ENCODE data around the gene SEPSECS. TPM values are rescaled to one million over a fixed set of nuclear protein-coding genes. Genes with fewer than 3 reads are reported as not detected.

SEPSECS gene
- total RNA-seq, 2 experiments from 2014 or later = 18.5 to 18.7 TPM

DNA sequence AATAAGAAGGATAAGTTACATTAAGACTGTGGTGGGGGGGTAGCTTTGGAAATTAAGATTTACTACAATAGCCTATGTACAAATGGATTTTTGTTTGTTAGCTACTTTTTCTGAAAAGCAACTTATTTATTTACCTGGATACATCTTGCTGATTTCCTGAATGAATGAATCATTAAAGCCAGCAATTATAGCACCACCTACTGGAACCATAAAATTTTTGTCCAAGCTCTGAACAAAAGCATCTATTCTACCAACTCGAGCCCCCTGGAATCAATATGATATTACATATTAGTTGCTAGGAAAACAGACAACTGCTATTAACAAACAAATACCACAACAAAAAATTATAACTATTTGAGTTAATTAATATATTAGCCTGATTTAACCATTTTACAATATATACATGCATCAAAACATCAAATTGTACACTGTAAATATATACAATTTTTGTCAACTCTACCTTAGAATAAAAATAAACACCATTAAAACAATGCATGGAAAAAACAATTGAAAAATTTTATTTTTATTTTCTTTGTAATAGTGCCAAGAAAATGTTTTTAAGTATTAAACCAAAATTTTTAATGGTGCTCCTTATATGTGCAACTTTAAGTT, 15.3 kb downstream of the SEPSECS start:
- DNase-seq = peak in 3 of 14 experiments; percentile 19 to 35 (median 19)
- intact Hi-C loops (cut with DNase I, micrococcal nuclease) = loop anchor here (2.0 to 10.0 kb wide), 2 partner anchors 160 to 164 kb away; no protein-coding TSS in a partner anchor
- no peaks in the 10 kb centered on the region for H3K4me1 Mint-ChIP-seq (ENCODE audit: low read depth)

DNA sequence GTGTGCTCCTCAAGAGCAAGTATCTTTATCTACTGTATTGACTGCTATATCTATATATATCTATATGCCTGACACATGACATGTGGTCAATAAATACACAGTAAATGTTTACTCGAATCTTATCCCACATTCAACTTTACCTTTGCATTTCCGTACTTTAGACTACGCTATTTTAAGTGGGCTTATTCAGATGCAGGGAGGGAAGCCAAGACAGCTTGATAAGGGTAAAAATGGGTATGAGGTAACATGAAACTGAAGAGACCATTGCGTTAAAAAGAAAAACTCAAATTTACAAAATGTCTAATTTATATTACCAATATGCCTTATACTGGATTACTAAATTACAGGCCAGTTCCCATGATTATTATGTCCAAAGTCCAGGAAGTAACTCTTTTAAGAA, 17.8 kb downstream of the SEPSECS start:
- Mint-ChIP-seq H3K27ac (no peak overlapping the region), H3K9me3 (no peaks in the 10 kb centered on the region), H3K36me3 (ENCODE audit: low read depth) (peaks cover 76% of the 10 kb centered on the region), H3K4me3 (no peak overlapping the region), H3K27me3 (no peaks in the 10 kb centered on the region), H3K4me1 (ENCODE audit: low read depth) (no peaks in the 10 kb centered on the region)
- Histone ChIP-seq H3K9me3 (ENCODE audit: control insufficient read depth in 1 of 2, insufficient read depth in 1 of 2, low read length in 2 of 2) (no peaks in the 10 kb centered on the region), H3K4me3 (ENCODE audit: low read length) (no peak overlapping the region), H3K27me3 (ENCODE audit: control insufficient read depth in 1 of 2, insufficient read depth in 2 of 2, low read length in 2 of 2) (no peaks in the 10 kb centered on the region), H3K4me1 (ENCODE audit: insufficient read depth, low read length) (no peaks in the 10 kb centered on the region), H3K36me3 (ENCODE audit: insufficient read depth, low read length) (peaks cover 8% of the 10 kb centered on the region), H3K27ac (ENCODE audit: low read depth in 1 of 2, low read length in 2 of 2) (no peak overlapping the region)
- DNase-seq (no peak), ATAC-seq (ENCODE audit: poor library complexity) (no peak)
- ChIA-PET POLR2A (no interaction called here), CTCF (no interaction called here)
- TF ChIP-seq, protein P1, sequence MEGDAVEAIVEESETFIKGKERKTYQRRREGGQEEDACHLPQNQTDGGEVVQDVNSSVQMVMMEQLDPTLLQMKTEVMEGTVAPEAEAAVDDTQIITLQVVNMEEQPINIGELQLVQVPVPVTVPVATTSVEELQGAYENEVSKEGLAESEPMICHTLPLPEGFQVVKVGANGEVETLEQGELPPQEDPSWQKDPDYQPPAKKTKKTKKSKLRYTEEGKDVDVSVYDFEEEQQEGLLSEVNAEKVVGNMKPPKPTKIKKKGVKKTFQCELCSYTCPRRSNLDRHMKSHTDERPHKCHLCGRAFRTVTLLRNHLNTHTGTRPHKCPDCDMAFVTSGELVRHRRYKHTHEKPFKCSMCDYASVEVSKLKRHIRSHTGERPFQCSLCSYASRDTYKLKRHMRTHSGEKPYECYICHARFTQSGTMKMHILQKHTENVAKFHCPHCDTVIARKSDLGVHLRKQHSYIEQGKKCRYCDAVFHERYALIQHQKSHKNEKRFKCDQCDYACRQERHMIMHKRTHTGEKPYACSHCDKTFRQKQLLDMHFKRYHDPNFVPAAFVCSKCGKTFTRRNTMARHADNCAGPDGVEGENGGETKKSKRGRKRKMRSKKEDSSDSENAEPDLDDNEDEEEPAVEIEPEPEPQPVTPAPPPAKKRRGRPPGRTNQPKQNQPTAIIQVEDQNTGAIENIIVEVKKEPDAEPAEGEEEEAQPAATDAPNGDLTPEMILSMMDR (IDR thresholded peaks at IDR 0.05) = no peak
- intact Hi-C loops (cut with DNase I, micrococcal nuclease) = loop anchor here in 1 of 2 experiments (10.0 kb wide), 1 partner anchor 158 kb away; no protein-coding TSS in a partner anchor

More for the DNA sequence above, 15.3 kb downstream of the SEPSECS start:
- Mint-ChIP-seq H3K27ac (no peak overlapping the region), H3K9me3 (no peaks in the 10 kb centered on the region), H3K4me3 (no peak overlapping the region), H3K36me3 (ENCODE audit: low read depth) (peaks cover 63% of the 10 kb centered on the region), H3K27me3 (no peaks in the 10 kb centered on the region)
- H3K27ac ChIP-seq (ENCODE audit: low read depth in 1 of 2, low read length in 2 of 2) = no peak overlapping the region
- ChIA-PET CTCF (interaction anchor here (0.7 to 1.2 kb wide), 4 partner anchors 15 to 186 kb away, joined by 3 to 4 read pairs (median 3); partner anchors contain the start of genes SEPSECS and ZCCHC4), POLR2A (interaction anchor here (1.1 to 1.4 kb wide), 2 partner anchors 13 to 15 kb away, joined by 3 to 5 read pairs; partner anchors contain the start of gene SEPSECS)
- H3K4me3 ChIP-seq (ENCODE audit: low read length) = no peak overlapping the region
- ATAC-seq (ENCODE audit: poor library complexity) = no peak
- peaks cover 8% of the 10 kb centered on the region for H3K36me3 ChIP-seq (ENCODE audit: insufficient read depth, low read length)
- no peaks in the 10 kb centered on the region for H3K9me3 ChIP-seq (ENCODE audit: control insufficient read depth in 1 of 2, insufficient read depth in 1 of 2, low read length in 2 of 2)
- H3K27me3 ChIP-seq (ENCODE audit: control insufficient read depth in 1 of 2, insufficient read depth in 2 of 2, low read length in 2 of 2) = no peaks in the 10 kb centered on the region
- H3K4me1 ChIP-seq (ENCODE audit: insufficient read depth, low read length) = no peaks in the 10 kb centered on the region
- TF ChIP-seq, protein P1 (IDR thresholded peaks at IDR 0.05) = peak; percentile 47

DNA sequence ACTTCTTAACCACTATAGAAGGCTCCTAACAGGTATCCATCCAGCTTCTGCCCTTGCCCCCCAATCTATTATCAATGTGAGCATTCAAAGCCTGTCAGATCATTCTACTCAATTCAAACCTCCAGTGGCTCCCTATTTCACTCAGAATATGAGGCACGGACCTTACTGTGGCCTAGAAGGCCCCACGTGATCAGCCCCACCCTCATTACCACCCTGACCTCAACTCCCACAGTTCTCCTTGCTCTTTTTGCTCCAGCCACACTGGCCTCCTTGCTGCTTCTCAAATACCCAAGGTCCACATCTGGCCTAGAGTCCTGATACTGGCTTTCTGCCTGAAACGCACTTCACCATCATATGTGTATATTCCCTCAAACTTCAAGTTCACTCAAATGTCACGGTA, 18.7 kb downstream of the SEPSECS start:
- no peaks in the 10 kb centered on the region for H3K4me1 ChIP-seq (ENCODE audit: insufficient read depth, low read length)
- Mint-ChIP-seq H3K36me3 (ENCODE audit: low read depth) (peaks cover 77% of the 10 kb centered on the region), H3K4me3 (no peak overlapping the region), H3K27me3 (no peaks in the 10 kb centered on the region), H3K27ac (no peak overlapping the region), H3K9me3 (no peaks in the 10 kb centered on the region), H3K4me1 (ENCODE audit: low read depth) (peaks cover 4% of the 10 kb centered on the region)
- POLR2A ChIA-PET = no interaction called here
- intact Hi-C loops (cut with DNase I, micrococcal nuclease) = loop anchor here in 1 of 2 experiments (10.0 kb wide), 1 partner anchor 157 kb away; no protein-coding TSS in a partner anchor
- no peak overlapping the region for H3K4me3 ChIP-seq (ENCODE audit: low read length)
- H3K9me3 ChIP-seq (ENCODE audit: control insufficient read depth in 1 of 2, insufficient read depth in 1 of 2, low read length in 2 of 2) = no peaks in the 10 kb centered on the region
- TF ChIP-seq, protein P1 (IDR thresholded peaks at IDR 0.05) = no peak
- peaks cover 8% of the 10 kb centered on the region for H3K36me3 ChIP-seq (ENCODE audit: insufficient read depth, low read length)
- DNase-seq = no peak
- no peaks in the 10 kb centered on the region for H3K27me3 ChIP-seq (ENCODE audit: control insufficient read depth in 1 of 2, insufficient read depth in 2 of 2, low read length in 2 of 2)
- CTCF ChIA-PET = no interaction called here
- no peak overlapping the region for H3K27ac ChIP-seq (ENCODE audit: low read depth in 1 of 2, low read length in 2 of 2)
- no peak for ATAC-seq (ENCODE audit: poor library complexity)
